GM19351 (cell line): Measurements from ENCODE around the gene DHFR.
"Not testable (repeated sequence)": the region's sequence is repeated elsewhere in the genome, so short reads cannot be mapped to it uniquely, and the experiment has no call there.

ENCODE experiments used
- ATAC-seq: cut with Tn5 transposase; IDR thresholded peaks from one replicate; pipeline ENCODE4 v1.9.1; 2021; ENCODE audit warnings: mild to moderate bottlenecking, moderate library complexity; ENCODE audit not compliant: unreplicated experiment

DHFR gene

GRCh38 chr5:80600943-80601693, 53.7 kb downstream of the DHFR start:
- no peak for ATAC-seq

GRCh38 chr5:80597500-80597899, 57.3 kb downstream of the DHFR start:
- ATAC-seq: no peak

GRCh38 chr5:80594810-80595209, 60.0 kb downstream of the DHFR start:
- no peak for ATAC-seq

- no peak for ATAC-seq
Measured at GRCh38 chr5:80592761-80593160, 62.0 kb downstream of the DHFR start.

- ATAC-seq: no peak
Measured at GRCh38 chr5:80592105-80592504, 62.7 kb downstream of the DHFR start.

GRCh38 chr5:80591352-80591751, 63.4 kb downstream of the DHFR start:
- no peak for ATAC-seq

- ATAC-seq: no peak
Measured at GRCh38 chr5:80590766-80591165, 64.0 kb downstream of the DHFR start.

GRCh38 chr5:80588858-80589540, 65.8 kb downstream of the DHFR start:
- no peak for ATAC-seq

GRCh38 chr5:80584770-80585169, 70.0 kb downstream of the DHFR start:
- no peak for ATAC-seq

GRCh38 chr5:80580291-80580690, 74.5 kb downstream of the DHFR start:
- ATAC-seq: not testable (repeated sequence)

GRCh38 chr5:80579050-80579449, 75.7 kb downstream of the DHFR start:
- no peak for ATAC-seq

GRCh38 chr5:80577707-80578106, 77.1 kb downstream of the DHFR start:
- no peak for ATAC-seq

GRCh38 chr5:80576383-80576782, 78.4 kb downstream of the DHFR start:
- peak; percentile 61 for ATAC-seq
